ENCODE results near the gene FLYWCH1.
A peak's percentile ranks its signal among the peaks of the same experiment; 100 is the strongest.

The FLYWCH1 gene

GRCh38 chr16:2899564-2900072 is 12.1 kb upstream of the FLYWCH1 start:
- no peak for DNase-seq

- no peak for DNase-seq
These were observed 11.1 kb upstream of the FLYWCH1 start for GRCh38 chr16:2900526-2901075.

- DNase-seq = no peak
These were observed 9.2 kb upstream of the FLYWCH1 start for GRCh38 chr16:2902337-2903130.

GRCh38 chr16:2904100-2904921 is 7.4 kb upstream of the FLYWCH1 start:
- DNase-seq = peak; percentile 62 to 81

GRCh38 chr16:2904922-2905240 is 6.8 kb upstream of the FLYWCH1 start:
- no peak for DNase-seq

GRCh38 chr16:2905241-2905987 is 6.3 kb upstream of the FLYWCH1 start:
- DNase-seq = peak; percentile 97 to 99

- no peak for DNase-seq
These were observed 5.7 kb upstream of the FLYWCH1 start for GRCh38 chr16:2905988-2906387.

GRCh38 chr16:2907084-2907753 is 4.5 kb upstream of the FLYWCH1 start:
- peak in 1 of 2 experiments; percentile 52 for DNase-seq

- no peak for DNase-seq
These were observed 1.2 kb upstream of the FLYWCH1 start for GRCh38 chr16:2910441-2910969.

GRCh38 chr16:2912330-2913199 is 834 bp downstream of the FLYWCH1 start:
- DNase-seq = no peak

- DNase-seq = no peak
These were observed 1.9 kb downstream of the FLYWCH1 start for GRCh38 chr16:2913603-2914002.

GRCh38 chr16:2914233-2914632 is 2.5 kb downstream of the FLYWCH1 start:
- DNase-seq = no peak

- no peak for DNase-seq
These were observed 3.6 kb downstream of the FLYWCH1 start for GRCh38 chr16:2915196-2915929.

GRCh38 chr16:2919511-2920255 is 8.0 kb downstream of the FLYWCH1 start:
- DNase-seq = peak; percentile 64 to 66

- DNase-seq = no peak
These were observed 11.8 kb downstream of the FLYWCH1 start for GRCh38 chr16:2923481-2923880.

GRCh38 chr16:2924901-2925755 is 13.4 kb downstream of the FLYWCH1 start:
- DNase-seq = no peak

GRCh38 chr16:2925951-2926649 is 14.4 kb downstream of the FLYWCH1 start:
- DNase-seq = no peak

- DNase-seq = no peak
These were observed 14.9 kb downstream of the FLYWCH1 start for GRCh38 chr16:2926650-2926999.
